Gastrocnemius medialis (tissue), 4 donors: ENCODE data around the gene LEF1. TPM values are rescaled to one million over a fixed set of nuclear protein-coding genes. Genes with fewer than 3 reads are reported as not detected.
A peak's percentile ranks its signal among the peaks of the same experiment; 100 is the strongest.

Experiments
- ATAC-seq, 2 donors: fragments of 150-250 bp; one replicate each; pipeline ENCODE4 v1.9.1; 2016
- DNase-seq, 2 donors: peaks; one replicate each; pipeline ENCODE4 v3.0.0-alpha.2; 2019
- H3K27ac ChIP-seq, 4 donors: fragments of 200-600 bp; sonication (generic); 1 replicate in 1 of 4; 2 replicates in 3 of 4; pipeline ENCODE4 v1.5.1; 2016 to 2018; ENCODE audit warnings: mild to moderate bottlenecking in 2 of 4, moderate library complexity in 1 of 4
- H3K27me3 ChIP-seq, 3 donors: fragments of 200-600 bp; sonication (generic) in 2 of 3; 1 replicate in 1 of 3; 2 replicates in 2 of 3; pipeline versions ENCODE4 v1.5.1 to v1.6.0; 2016 to 2019; ENCODE audit warnings: mild to moderate bottlenecking in 1 of 3, moderate library complexity in 1 of 3
- H3K36me3 ChIP-seq, 2 donors: fragments of 200-600 bp; sonication (generic) in 1 of 2; one replicate each; pipeline ENCODE4 v1.5.1; 2017 to 2018
- H3K4me1 ChIP-seq, 2 donors: fragments of 200-600 bp; sonication (generic) in 1 of 2; one replicate each; pipeline ENCODE4 v1.5.1; 2016 to 2017; ENCODE audit warnings: mild to moderate bottlenecking in 2 of 2
- H3K4me3 ChIP-seq, 4 donors: fragments of 200-600 bp; sonication (generic) in 3 of 4; 1 replicate in 1 of 4; 2 replicates in 3 of 4; pipeline ENCODE4 v1.5.1; 2016 to 2019; ENCODE audit warnings: mild to moderate bottlenecking in 2 of 4
- H3K9me3 ChIP-seq, 3 donors: fragments of 200-600 bp; sonication (generic) in 2 of 3; 1 replicate in 1 of 3; 2 replicates in 2 of 3; pipeline ENCODE4 v1.5.1; 2016 to 2019
- CTCF ChIP-seq, 5 experiments: fragments of 450-650 bp in 3 of 5; fragments of 200-600 bp in 2 of 5; sonication (generic) in 2 of 5; IDR thresholded peaks in 4 of 5; conservative IDR thresholded peaks in 1 of 5; 1 replicate in 4 of 5; 2 replicates in 1 of 5; pipeline ENCODE4 v1.5.1; 2016 to 2019; ENCODE audit warnings: antibody characterized with exemption in 5 of 5, mild to moderate bottlenecking in 3 of 5, moderate library complexity in 3 of 5
- POLR2A ChIP-seq, 2 donors: fragments of 450-650 bp; IDR thresholded peaks; one replicate each; pipeline ENCODE4 v1.6.1; 2017; ENCODE audit warnings: antibody characterized with exemption in 2 of 2, mild to moderate bottlenecking in 2 of 2, moderate library complexity in 2 of 2
- in situ Hi-C, 4 donors: fragments of 200-750 bp; cut with MboI; loops; one replicate each; pipeline versions ENCODE4 v1.15.0 to v1.8.0; 2017; ENCODE audit warnings: low sequenced_read_pairs in 4 of 4
- intact Hi-C: fragments of 100-400 bp; cut with DNase I; formaldehyde crosslinking; loops from one replicate; pipeline ENCODE4 v1.15.1; 2023; ENCODE audit warnings: low total_unique reads
- total RNA-seq, 4 donors: library from RNA; depleted of rRNA; stranded (reverse); fragments of >200 nt; gene quantifications; one replicate each; pipeline versions ENCODE4 v1.1.0 to v1.2.3, GENCODE V29; 2016

Gene LEF1
- under 1 TPM in 1 of 4 donors, not detected in 3; 0.33 TPM for total RNA-seq

GRCh38 chr4:108168671-108169523 is at the start of gene LEF1:
LEF1 (minus strand) TSS chr4:108168932; CDS start chr4:108167767, 1,165 bp downstream.
- ATAC-seq (no peak), DNase-seq (no peak)
- TF ChIP-seq POLR2A (IDR thresholded peaks at IDR 0.05) (no peak), CTCF (IDR thresholded peaks at IDR 0.05 in 4 of 5, conservative IDR thresholded peaks at IDR 0.05 in 1 of 5) (no peak)
- peaks cover 94 to 98% (median 96%) of the 10 kb centered on the region in 3 donors for H3K27me3 ChIP-seq
- peaks cover 18 to 22% of the 10 kb centered on the region in 2 donors for H3K4me1 ChIP-seq
- H3K27ac ChIP-seq: no peak within 1 kb of the TSS
- H3K4me3 ChIP-seq: peak within 1 kb of the TSS; percentile 52 to 75 (median 56)
- H3K9me3 ChIP-seq: no peaks in the 10 kb centered on the region
- in situ Hi-C loops (no loop called here), intact Hi-C loops (no loop called here)
- H3K36me3 ChIP-seq: no peaks in the 10 kb centered on the region

GRCh38 chr4:108216510-108216909 is 47.8 kb upstream of the LEF1 start:
- no peaks in the 10 kb centered on the region for H3K4me1 ChIP-seq
- H3K9me3 ChIP-seq: no peaks in the 10 kb centered on the region
- H3K4me3 ChIP-seq: no peak overlapping the region
- DNase-seq (no peak), ATAC-seq (no peak)
- in situ Hi-C loops (no loop called here), intact Hi-C loops (no loop called here)
- TF ChIP-seq POLR2A (IDR thresholded peaks at IDR 0.05): no peak
- no peak overlapping the region for H3K27ac ChIP-seq
- no peaks in the 10 kb centered on the region for H3K36me3 ChIP-seq
- H3K27me3 ChIP-seq: no peaks in the 10 kb centered on the region

- in situ Hi-C loops: no loop called here
- no peaks in the 10 kb centered on the region for H3K36me3 ChIP-seq
- H3K9me3 ChIP-seq: no peaks in the 10 kb centered on the region
- H3K4me3 ChIP-seq: no peak overlapping the region
- DNase-seq (no peak), ATAC-seq (no peak)
- TF ChIP-seq CTCF (IDR thresholded peaks at IDR 0.05 in 4 of 5, conservative IDR thresholded peaks at IDR 0.05 in 1 of 5): no peak
- TF ChIP-seq POLR2A (IDR thresholded peaks at IDR 0.05): no peak
- H3K27me3 ChIP-seq: no peaks in the 10 kb centered on the region
- intact Hi-C loops: no loop called here
- no peaks in the 10 kb centered on the region for H3K4me1 ChIP-seq
- H3K27ac ChIP-seq: no peak overlapping the region
Measured at GRCh38 chr4:108215055-108215454, 46.3 kb upstream of the LEF1 start.

- intact Hi-C loops: no loop called here
- in situ Hi-C loops: no loop called here
- no peak for ATAC-seq
Measured at GRCh38 chr4:108213723-108214122, 45.0 kb upstream of the LEF1 start.

More at GRCh38 chr4:108213723-108214122, 45.0 kb upstream of the LEF1 start:
- no peaks in the 10 kb centered on the region for H3K4me1 ChIP-seq
- DNase-seq: no peak
- H3K9me3 ChIP-seq: no peaks in the 10 kb centered on the region
- H3K27me3 ChIP-seq: no peaks in the 10 kb centered on the region
- H3K36me3 ChIP-seq: no peaks in the 10 kb centered on the region
- no peak overlapping the region for H3K4me3 ChIP-seq
- no peak overlapping the region for H3K27ac ChIP-seq
- TF ChIP-seq POLR2A (IDR thresholded peaks at IDR 0.05) (no peak), CTCF (IDR thresholded peaks at IDR 0.05 in 4 of 5, conservative IDR thresholded peaks at IDR 0.05 in 1 of 5) (no peak)
